RWPE2 (cell line): ENCODE data around the gene GATAD1.
"Not testable (repeated sequence)": the region's sequence is repeated elsewhere in the genome, so short reads cannot be mapped to it uniquely, and the experiment has no call there.

Experiments
- ATAC-seq: fragments of 200-7000 bp; cut with Tn5 transposase; 3 replicates; pipeline ENCODE4 v1.9.1; 2021; ENCODE audit warnings: low read depth
- DNase-seq: peaks from one replicate; pipeline ENCODE4 v3.0.0-alpha.2; 2020; ENCODE audit warnings: low spot score
- H3K27ac ChIP-seq: fragments of 450-650 bp; 2 replicates; pipeline ENCODE4 v1.5.1; 2017; ENCODE audit warnings: mild to moderate bottlenecking; ENCODE audit not compliant: poor library complexity, severe bottlenecking
- H3K27me3 ChIP-seq: fragments of 250-450 bp; sonication (Bioruptor Pico); 2 replicates; pipeline ENCODE4 v1.5.1; 2021; ENCODE audit warnings: mild to moderate bottlenecking, moderate library complexity; ENCODE audit not compliant: insufficient read depth, poor library complexity, severe bottlenecking
- H3K36me3 ChIP-seq: fragments of 250-450 bp; sonication (Bioruptor Pico); 2 replicates; pipeline ENCODE4 v1.5.1; 2020; ENCODE audit warnings: low read depth, mild to moderate bottlenecking, moderate library complexity
- H3K4me1 ChIP-seq: fragments of 250-450 bp; sonication (Bioruptor Pico); 2 replicates; pipeline ENCODE4 v1.5.1; 2021; ENCODE audit warnings: mild to moderate bottlenecking, moderate library complexity; ENCODE audit not compliant: insufficient read depth, poor library complexity, severe bottlenecking
- H3K4me3 ChIP-seq: fragments of 250-450 bp; sonication (Bioruptor Pico); 2 replicates; pipeline ENCODE4 v1.5.1; 2021; ENCODE audit warnings: mild to moderate bottlenecking, moderate library complexity; ENCODE audit not compliant: severe bottlenecking
- H3K9me3 ChIP-seq: fragments of 250-450 bp; sonication (Bioruptor Pico); 2 replicates; pipeline ENCODE4 v1.5.1; 2021; ENCODE audit warnings: mild to moderate bottlenecking, moderate library complexity; ENCODE audit not compliant: severe bottlenecking
- TF ChIP-seq, protein P1 (sequence below): fragments of 450-650 bp; IDR thresholded peaks from one replicate; pipeline ENCODE4 v1.5.1; 2017; ENCODE audit warnings: mild to moderate bottlenecking, moderate library complexity; ENCODE audit not compliant: poor library complexity, severe bottlenecking

GATAD1 gene

GRCh38 chr7:92461027-92462003 lies 14.0 kb downstream of the GATAD1 start:
- ATAC-seq: peak; percentile 61
- H3K27ac ChIP-seq: no peak overlapping the region
- DNase-seq: no peak

GRCh38 chr7:92462560-92462959 lies 15.3 kb downstream of the GATAD1 start:
- ATAC-seq (no peak), DNase-seq (no peak)
- Histone ChIP-seq H3K27ac (no peak overlapping the region), H3K9me3 (no peaks in the 10 kb centered on the region), H3K36me3 (peaks cover 8% of the 10 kb centered on the region), H3K4me3 (no peak overlapping the region), H3K4me1 (peaks cover 8% of the 10 kb centered on the region), H3K27me3 (no peaks in the 10 kb centered on the region)
- TF ChIP-seq, protein P1, sequence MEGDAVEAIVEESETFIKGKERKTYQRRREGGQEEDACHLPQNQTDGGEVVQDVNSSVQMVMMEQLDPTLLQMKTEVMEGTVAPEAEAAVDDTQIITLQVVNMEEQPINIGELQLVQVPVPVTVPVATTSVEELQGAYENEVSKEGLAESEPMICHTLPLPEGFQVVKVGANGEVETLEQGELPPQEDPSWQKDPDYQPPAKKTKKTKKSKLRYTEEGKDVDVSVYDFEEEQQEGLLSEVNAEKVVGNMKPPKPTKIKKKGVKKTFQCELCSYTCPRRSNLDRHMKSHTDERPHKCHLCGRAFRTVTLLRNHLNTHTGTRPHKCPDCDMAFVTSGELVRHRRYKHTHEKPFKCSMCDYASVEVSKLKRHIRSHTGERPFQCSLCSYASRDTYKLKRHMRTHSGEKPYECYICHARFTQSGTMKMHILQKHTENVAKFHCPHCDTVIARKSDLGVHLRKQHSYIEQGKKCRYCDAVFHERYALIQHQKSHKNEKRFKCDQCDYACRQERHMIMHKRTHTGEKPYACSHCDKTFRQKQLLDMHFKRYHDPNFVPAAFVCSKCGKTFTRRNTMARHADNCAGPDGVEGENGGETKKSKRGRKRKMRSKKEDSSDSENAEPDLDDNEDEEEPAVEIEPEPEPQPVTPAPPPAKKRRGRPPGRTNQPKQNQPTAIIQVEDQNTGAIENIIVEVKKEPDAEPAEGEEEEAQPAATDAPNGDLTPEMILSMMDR: no peak

More at GRCh38 chr7:92461027-92462003, 14.0 kb downstream of the GATAD1 start:
- peaks cover 8% of the 10 kb centered on the region for H3K4me1 ChIP-seq
- H3K27me3 ChIP-seq: no peaks in the 10 kb centered on the region
- peaks cover 18% of the 10 kb centered on the region for H3K36me3 ChIP-seq
- H3K9me3 ChIP-seq: no peaks in the 10 kb centered on the region
- no peak overlapping the region for H3K4me3 ChIP-seq
- TF ChIP-seq, protein P1: peak; percentile 89

DNA sequence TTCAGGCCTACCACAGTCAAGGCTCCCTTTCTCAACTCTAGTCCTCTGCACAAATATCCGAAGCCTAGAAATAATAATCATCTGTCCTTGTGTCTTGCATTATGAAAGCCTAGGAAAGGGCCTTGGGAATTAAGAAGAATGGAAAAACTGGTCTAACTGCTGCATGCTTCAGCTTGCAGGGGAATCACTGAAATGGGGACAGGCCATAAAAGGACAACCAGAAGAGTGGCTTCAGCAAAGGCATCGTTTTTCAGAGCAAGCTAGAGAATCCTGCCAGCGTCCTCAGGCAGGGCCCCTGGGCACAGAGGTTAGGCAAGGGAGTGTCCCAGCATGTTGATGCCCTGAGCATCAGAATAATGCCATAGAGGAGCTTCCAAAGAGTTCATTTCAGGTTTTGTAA lies 17.2 kb downstream of the GATAD1 start:
- ATAC-seq (peak; percentile 21; the same call in 2 of the 3 replicates), DNase-seq (no peak)
- Histone ChIP-seq H3K4me1 (peaks cover 8% of the 10 kb centered on the region), H3K27me3 (no peaks in the 10 kb centered on the region), H3K27ac (no peak overlapping the region), H3K9me3 (no peaks in the 10 kb centered on the region), H3K36me3 (no peaks in the 10 kb centered on the region), H3K4me3 (no peak overlapping the region)
- TF ChIP-seq, protein P1: no peak

- peaks cover 3% of the 10 kb centered on the region for H3K4me1 ChIP-seq
- H3K9me3 ChIP-seq: no peaks in the 10 kb centered on the region
- ATAC-seq: no peak; the same call in 2 of the 3 replicates
- H3K27ac ChIP-seq: no peak overlapping the region
- H3K27me3 ChIP-seq: no peaks in the 10 kb centered on the region
- H3K4me3 ChIP-seq: no peak overlapping the region
- DNase-seq: no peak
- TF ChIP-seq, protein P1: no peak
- H3K36me3 ChIP-seq: no peaks in the 10 kb centered on the region
Measured at GRCh38 chr7:92466682-92467081, 19.4 kb downstream of the GATAD1 start.

DNA sequence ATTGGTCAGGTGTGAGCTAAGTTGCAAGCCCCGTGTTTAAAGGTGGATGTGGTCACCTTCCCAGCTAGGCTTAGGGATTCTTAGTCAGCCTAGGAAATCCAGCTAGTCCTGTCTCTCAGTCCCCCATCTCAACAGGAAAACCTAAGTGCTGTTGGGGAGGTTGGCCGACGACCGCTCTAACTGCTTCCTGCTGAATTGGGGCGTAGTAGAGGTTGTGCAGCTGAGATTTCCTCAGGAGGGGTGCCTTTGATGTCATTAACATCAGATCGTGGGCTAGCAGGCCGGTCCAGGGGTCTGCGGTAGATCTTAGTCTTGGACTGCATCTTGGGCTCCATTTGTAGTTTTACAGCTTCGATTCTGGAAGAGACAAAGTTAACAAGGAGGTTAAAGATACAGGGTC lies 21.3 kb downstream of the GATAD1 start:
- H3K36me3 ChIP-seq, H3K4me3 ChIP-seq, H3K9me3 ChIP-seq, H3K4me1 ChIP-seq, H3K27ac ChIP-seq, ATAC-seq, DNase-seq, H3K27me3 ChIP-seq: not testable (repeated sequence)

DNA sequence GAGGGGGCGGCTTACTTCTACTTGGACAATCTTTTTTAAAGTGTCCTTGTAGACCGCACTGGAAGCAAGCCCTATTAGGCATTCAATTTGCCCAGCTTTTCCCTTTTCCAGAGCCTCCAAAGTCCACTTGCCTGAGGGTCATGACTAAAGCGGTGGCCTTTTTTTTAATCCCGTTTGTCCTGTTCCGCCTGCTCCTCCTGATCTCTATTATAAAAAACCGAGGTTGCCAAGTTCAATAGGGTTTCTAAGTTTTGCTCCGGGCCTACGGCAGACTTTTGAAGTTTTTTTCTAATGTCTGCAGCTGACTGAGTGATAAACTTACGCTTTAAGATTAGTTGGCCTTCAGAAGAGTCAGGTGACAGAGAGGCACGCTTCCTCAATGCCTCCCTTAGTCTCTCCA lies 26.7 kb downstream of the GATAD1 start:
- not testable (repeated sequence) for H3K27ac ChIP-seq

DNA sequence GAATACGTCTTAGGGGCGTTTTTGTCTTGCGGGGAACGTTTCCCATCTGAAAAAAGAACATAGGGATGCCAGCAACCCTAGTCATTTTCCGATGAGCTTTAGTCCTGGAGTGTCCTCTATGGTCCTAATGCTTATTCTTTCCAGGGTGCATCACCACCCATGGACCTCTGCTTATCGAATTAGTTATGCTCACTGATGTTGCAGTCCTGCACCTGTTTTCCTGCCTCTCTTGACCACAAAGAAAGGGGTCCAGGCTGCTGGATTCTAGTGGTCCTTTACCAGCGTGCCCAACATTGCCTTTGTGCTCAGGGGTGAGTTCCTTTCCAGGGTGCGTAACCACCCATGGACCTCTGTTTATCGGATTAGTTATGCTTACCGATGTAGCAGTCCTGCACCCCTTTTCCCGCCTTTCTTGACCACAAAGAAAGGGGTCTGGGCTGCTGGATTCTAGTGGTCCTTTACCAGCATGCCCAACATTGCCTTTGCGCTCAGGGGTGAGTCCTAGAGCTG lies 28.0 kb downstream of the GATAD1 start:
- not testable (repeated sequence) for H3K27ac ChIP-seq, H3K4me3 ChIP-seq, H3K36me3 ChIP-seq, ATAC-seq, H3K4me1 ChIP-seq, DNase-seq, H3K27me3 ChIP-seq, H3K9me3 ChIP-seq

More for the DNA sequence above, 26.7 kb downstream of the GATAD1 start:
- H3K36me3 ChIP-seq, H3K27me3 ChIP-seq, H3K4me3 ChIP-seq, H3K4me1 ChIP-seq, ATAC-seq, H3K9me3 ChIP-seq, DNase-seq: not testable (repeated sequence)
